ENCODE results near the gene LTC4S. TPM values are rescaled to one million over a fixed set of nuclear protein-coding genes. Genes with fewer than 3 reads are reported as not detected.
A peak's percentile ranks its signal among the peaks of the same experiment; 100 is the strongest.

LTC4S gene
- total RNA-seq, 1 experiment from 2014 or later, result not detected

- DNase-seq (ENCODE audit: low read depth), result peak; percentile 75
These were observed 12.7 kb downstream of the LTC4S start, which contains the start of gene MGAT4B for GRCh38 chr5:179806250-179807048. Gene MGAT4B, minus strand, starts transcription at chr5:179806866. Its CDS starts 283 bp downstream, at chr5:179806583.

GRCh38 chr5:179812135-179812825 is 18.5 kb downstream of the LTC4S start:
- DNase-seq (ENCODE audit: low read depth), result no peak

GRCh38 chr5:179812997-179813607 is 19.3 kb downstream of the LTC4S start:
- DNase-seq (ENCODE audit: low read depth), result no peak

- no peak for DNase-seq (ENCODE audit: low read depth)
These were observed 20.3 kb downstream of the LTC4S start for GRCh38 chr5:179814090-179814489.

- DNase-seq (ENCODE audit: low read depth), result no peak
These were observed 21.9 kb downstream of the LTC4S start for GRCh38 chr5:179815491-179816249.

- no peak for DNase-seq (ENCODE audit: low read depth)
These were observed 22.6 kb downstream of the LTC4S start for GRCh38 chr5:179816401-179816795.

GRCh38 chr5:179816796-179817469 is 23.1 kb downstream of the LTC4S start:
- no peak for DNase-seq (ENCODE audit: low read depth)

GRCh38 chr5:179817470-179817840 is 23.7 kb downstream of the LTC4S start:
- no peak for DNase-seq (ENCODE audit: low read depth)

GRCh38 chr5:179817890-179818745 is 24.3 kb downstream of the LTC4S start:
- DNase-seq (ENCODE audit: low read depth), result no peak

GRCh38 chr5:179818746-179819295 is 25.0 kb downstream of the LTC4S start:
- DNase-seq (ENCODE audit: low read depth), result peak; percentile 90

- peak; percentile 82 for DNase-seq (ENCODE audit: low read depth)
These were observed 25.7 kb downstream of the LTC4S start for GRCh38 chr5:179819296-179820126.

- DNase-seq (ENCODE audit: low read depth), result no peak
These were observed 26.3 kb downstream of the LTC4S start for GRCh38 chr5:179820127-179820482.

- DNase-seq (ENCODE audit: low read depth), result peak; percentile 69
These were observed 26.9 kb downstream of the LTC4S start, which contains the start of gene SQSTM1 for GRCh38 chr5:179820483-179821297. Gene SQSTM1, plus strand, starts transcription at chr5:179820905. Its CDS starts 32 bp downstream, at chr5:179820937.

GRCh38 chr5:179821298-179822058 is 27.7 kb downstream of the LTC4S start:
- peak; percentile 91 for DNase-seq (ENCODE audit: low read depth)

- DNase-seq (ENCODE audit: low read depth), result no peak
These were observed 28.3 kb downstream of the LTC4S start for GRCh38 chr5:179822059-179822432.

GRCh38 chr5:179822444-179822990 is 28.7 kb downstream of the LTC4S start:
- no peak for DNase-seq (ENCODE audit: low read depth)

Measured in RPMI7951 (cell line).